HepG2 (cell line): ENCODE measurements around the gene GLTPD2. TPM values are rescaled to one million over a fixed set of nuclear protein-coding genes. Genes with fewer than 3 reads are reported as not detected.
A peak's percentile ranks its signal among the peaks of the same experiment; 100 is the strongest.

Source experiments
- ARID3A ChIP-seq: IDR thresholded peaks from 2 replicates; pipeline ENCODE4 v1.6.1; 2012; ENCODE audit warnings: low read depth, low read length, improper control_type of control experiment
- ATF7 ChIP-seq, 2 experiments: fragments of 450-650 bp in 1 of 2; sonication (generic) in 1 of 2; formaldehyde crosslinking in 1 of 2; IDR thresholded peaks; 2 replicates each; pipeline versions ENCODE4 v1.4.0 to v1.6.1; 2016 to 2020; ENCODE audit warnings: antibody characterized with exemption in 1 of 2, mild to moderate bottlenecking in 1 of 2, missing genetic modification reagents in 1 of 2
- ISX ChIP-seq: sonication (generic); formaldehyde crosslinking; conservative IDR thresholded peaks from 2 replicates; pipeline ENCODE4 v1.5.0; 2020; ENCODE audit warnings: missing genetic modification reagents
- MLXIP ChIP-seq: sonication (generic); formaldehyde crosslinking; IDR thresholded peaks from 2 replicates; pipeline ENCODE4 v1.9.0; 2021; ENCODE audit warnings: missing genetic modification reagents, borderline replicate concordance
- RARA ChIP-seq: IDR thresholded peaks from 2 replicates; pipeline ENCODE4 v1.6.1; 2016; ENCODE audit warnings: missing genetic modification reagents, missing compliant biosample characterization
- RFX1 ChIP-seq: fragments of 450-650 bp; IDR thresholded peaks from 2 replicates; pipeline ENCODE4 v1.6.1; 2017
- SNRNP70 ChIP-seq: fragments of 200-400 bp; formaldehyde crosslinking; IDR thresholded peaks from 2 replicates; pipeline ENCODE4 v1.6.1; 2017; ENCODE audit warnings: mild to moderate bottlenecking, low read depth, low read length, moderate library complexity
- THAP9 ChIP-seq: sonication (generic); formaldehyde crosslinking; IDR thresholded peaks from 2 replicates; pipeline ENCODE4; 2020; ENCODE audit warnings: missing genetic modification reagents, mild to moderate bottlenecking, borderline replicate concordance
- ZC3H13 ChIP-seq: sonication (generic); formaldehyde crosslinking; IDR thresholded peaks from 2 replicates; pipeline ENCODE4 v1.8.1; 2023; ENCODE audit warnings: mild to moderate bottlenecking, missing genetic modification reagents, moderate library complexity
- ZFYVE20 ChIP-seq: sonication (generic); formaldehyde crosslinking; IDR thresholded peaks from 2 replicates; pipeline ENCODE4 v1.8.0; 2023; ENCODE audit warnings: low read depth, mild to moderate bottlenecking, moderate library complexity, missing genetic modification reagents, borderline replicate concordance
- ZHX1 ChIP-seq: sonication (generic); formaldehyde crosslinking; IDR thresholded peaks from 2 replicates; pipeline ENCODE4 v1.8.1; 2022; ENCODE audit warnings: low read depth, mild to moderate bottlenecking, missing genetic modification reagents
- ZNF230 ChIP-seq: sonication (generic); formaldehyde crosslinking; IDR thresholded peaks from 2 replicates; pipeline ENCODE4 v1.4.0; 2020; ENCODE audit warnings: mild to moderate bottlenecking, missing genetic modification reagents
- ZNF431 ChIP-seq: sonication (generic); formaldehyde crosslinking; IDR thresholded peaks from 2 replicates; pipeline ENCODE4 v1.9.0; 2022; ENCODE audit warnings: missing genetic modification reagents, low read depth, mild to moderate bottlenecking, borderline replicate concordance
- ZNF451 ChIP-seq: sonication (generic); formaldehyde crosslinking; IDR thresholded peaks from 2 replicates; pipeline ENCODE4 v1.5.0; 2020; ENCODE audit warnings: mild to moderate bottlenecking, missing genetic modification reagents
- ZNF614 ChIP-seq: IDR thresholded peaks from 2 replicates; pipeline ENCODE4 v1.6.1; 2018; ENCODE audit warnings: missing biosample characterization, missing genetic modification reagents, inconsistent platforms, borderline replicate concordance
- ZNF766 ChIP-seq: sonication (generic); formaldehyde crosslinking; IDR thresholded peaks from 2 replicates; pipeline ENCODE4 v1.5.0; 2020; ENCODE audit warnings: missing genetic modification reagents, borderline replicate concordance
- ZNF775 ChIP-seq: sonication (generic); formaldehyde crosslinking; IDR thresholded peaks from 2 replicates; pipeline ENCODE4 v1.4.0; 2020; ENCODE audit warnings: missing genetic modification reagents, mild to moderate bottlenecking, moderate library complexity, borderline replicate concordance
- ZNF879 ChIP-seq: sonication (generic); formaldehyde crosslinking; IDR thresholded peaks from 2 replicates; pipeline ENCODE4 v1.8.1; 2023; ENCODE audit warnings: missing genetic modification reagents
- polyA plus RNA-seq, 8 experiments: library from polyadenylated mRNA; depleted of rRNA in 3 of 8; stranded (reverse) in 7 of 8; unstranded in 1 of 8; fragments of >200 nt; fragmentation: Illumina TruSeq in 4 of 8; extraction: Trizol in 4 of 8; gene quantifications; 2 replicates each; pipeline versions ENCODE4 v1.2.1 to v1.2.3, GENCODE V29; 2011 to 2016; ENCODE audit warnings: low read depth in 4 of 8, missing spikeins in 1 of 8, mixed read lengths in 1 of 8; ENCODE audit not compliant: insufficient read depth in 1 of 8
- total RNA-seq, 5 experiments: library from RNA; depleted of rRNA; stranded (reverse); fragments of >200 nt; fragmentation: Illumina TruSeq; extraction: Trizol; gene quantifications; 2 replicates each; pipeline ENCODE4 v1.2.3, GENCODE V29; 2016; ENCODE audit warnings: low read depth in 1 of 5

The GLTPD2 gene
- total and polyA plus RNA-seq, 2 of the 13 experiments (the other 11 are each of a cell fraction or from before 2014, with no cell fraction given) = 7.5 to 12.9 TPM

- TF ChIP-seq ZHX1 (CRISPR knock-in tag) (peak; percentile 42; the same call in 1 of the 2 replicates), RARA (CRISPR knock-in tag) (peak; percentile 75; the same call in 1 of the 2 replicates), ZNF451 (CRISPR knock-in tag) (no peak; the same call in 1 of the 2 replicates), ZFYVE20 (CRISPR knock-in tag) (no peak), ZNF775 (CRISPR knock-in tag) (no peak; the same call in 1 of the 2 replicates), ZC3H13 (CRISPR knock-in tag) (no peak), ZNF766 (peak; percentile 86), ISX (CRISPR knock-in tag) (peak; percentile 55; the same call in 1 of the 2 replicates), ATF7 (IDR thresholded peaks at IDR 0.05) (no peak), ATF7 (CRISPR knock-in tag; IDR thresholded peaks at IDR 0.05) (no peak), THAP9 (CRISPR knock-in tag) (peak; percentile 86), MLXIP (CRISPR knock-in tag) (no peak), SNRNP70 (no peak), ZNF230 (CRISPR knock-in tag) (peak; percentile 45; the same call in 1 of the 2 replicates), ARID3A (no peak; the same call in 1 of the 2 replicates), ZNF614 (CRISPR knock-in tag) (peak; percentile 61; the same call in 1 of the 2 replicates), ZNF431 (0 out of 2 replicates have a peak, but pooled peaks have one; percentile 48), ZNF879 (CRISPR knock-in tag) (no peak), RFX1 (no peak)
Measured at GRCh38 chr17:4771519-4772234, 17.1 kb upstream of the GLTPD2 start, which contains the start of gene TM4SF5 (continued).
